ENCODE measurements around the gene GNG14.
A peak's percentile ranks its signal among the peaks of the same experiment; 100 is the strongest.
"Not testable (repeated sequence)": the region's sequence is repeated elsewhere in the genome, so short reads cannot be mapped to it uniquely, and the experiment has no call there.

Gene GNG14

DNA sequence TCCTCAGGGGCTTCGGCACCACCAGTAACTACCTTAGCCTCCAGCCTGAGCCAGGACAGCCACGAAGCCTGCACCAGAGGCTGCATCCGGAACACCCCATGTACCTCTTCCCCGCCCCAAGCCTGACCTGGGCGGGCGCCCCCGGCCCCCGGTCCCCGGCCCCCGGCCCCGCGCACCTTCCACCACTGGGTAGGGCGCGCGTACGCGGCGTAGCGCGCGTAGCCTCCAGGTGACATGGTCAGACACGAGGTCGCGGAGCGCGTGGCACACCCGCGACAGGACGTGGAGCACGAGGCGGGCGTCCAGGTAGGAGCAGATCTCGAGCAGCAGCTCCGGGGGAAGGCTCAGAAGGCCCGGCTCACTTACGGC, 8.2 kb downstream of the GNG14 start:
- H3K27ac ChIP-seq (replicated peaks), result peak overlapping the region; percentile 82
- DNase-seq (ENCODE audit: low read depth in 1 of 2, low spot score in 1 of 2), result no peak

DNA sequence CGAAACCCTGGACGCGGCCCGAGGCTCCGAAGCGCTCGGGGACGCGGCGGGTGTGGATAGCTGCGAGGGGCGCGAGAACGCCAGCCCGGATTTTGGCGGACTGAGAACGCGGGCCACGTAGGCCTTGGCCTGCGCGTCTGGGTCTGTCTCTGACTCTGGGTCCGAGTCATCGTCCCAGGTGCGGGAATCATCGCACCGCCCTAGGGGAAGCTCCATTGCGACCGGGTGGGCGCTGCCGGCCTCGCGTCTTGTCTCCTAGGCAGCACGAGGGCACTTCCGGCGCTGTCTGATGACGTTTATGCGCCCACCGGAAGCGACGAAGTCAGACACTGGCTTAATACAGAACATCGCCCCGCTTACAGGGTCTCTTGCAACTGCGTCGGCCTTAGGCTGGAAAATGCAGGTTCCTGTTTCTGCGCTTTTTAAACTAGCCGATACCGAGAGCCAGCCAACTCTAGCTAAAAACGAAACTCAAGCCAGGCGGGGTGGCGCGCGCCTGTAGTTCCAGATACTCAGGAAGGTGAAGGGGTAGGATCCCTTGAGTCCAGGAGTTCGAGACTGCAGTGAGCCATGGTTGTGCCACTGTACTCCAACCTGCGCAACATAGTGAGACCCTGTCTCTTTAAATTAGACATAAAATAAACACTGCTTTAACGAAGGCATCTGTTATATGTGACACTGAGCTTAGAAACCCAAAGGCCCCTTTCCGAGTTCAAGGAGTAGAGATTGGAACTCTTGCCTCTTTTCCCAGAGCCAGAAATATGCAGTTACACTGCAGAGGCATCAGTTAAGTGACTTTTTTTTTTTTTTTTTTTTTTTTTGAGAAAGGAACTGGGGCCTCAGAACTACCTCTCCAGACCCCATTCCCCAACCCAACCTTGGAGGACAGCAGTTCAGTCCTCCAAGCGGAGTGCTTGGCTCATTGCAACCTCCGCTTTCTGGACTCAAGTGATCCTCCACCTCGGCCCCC, 8.9 kb downstream of the GNG14 start, which contains the start of gene FBXW9:
TSS of gene FBXW9 (minus strand) at position 266 of the 970 bp plus-strand sequence. CDS start at position 216, 50 bp downstream.
- Histone ChIP-seq H3K27me3 (ENCODE audit: insufficient read depth, poor library complexity, severe bottlenecking) (no peaks in the 10 kb centered on the region), H3K27ac (replicated peaks) (peak within 1 kb of the TSS; percentile 82), H3K4me3 (replicated peaks; ENCODE audit: insufficient read depth, low read length) (peak within 1 kb of the TSS; percentile 97)
- TF ChIP-seq, protein P1, sequence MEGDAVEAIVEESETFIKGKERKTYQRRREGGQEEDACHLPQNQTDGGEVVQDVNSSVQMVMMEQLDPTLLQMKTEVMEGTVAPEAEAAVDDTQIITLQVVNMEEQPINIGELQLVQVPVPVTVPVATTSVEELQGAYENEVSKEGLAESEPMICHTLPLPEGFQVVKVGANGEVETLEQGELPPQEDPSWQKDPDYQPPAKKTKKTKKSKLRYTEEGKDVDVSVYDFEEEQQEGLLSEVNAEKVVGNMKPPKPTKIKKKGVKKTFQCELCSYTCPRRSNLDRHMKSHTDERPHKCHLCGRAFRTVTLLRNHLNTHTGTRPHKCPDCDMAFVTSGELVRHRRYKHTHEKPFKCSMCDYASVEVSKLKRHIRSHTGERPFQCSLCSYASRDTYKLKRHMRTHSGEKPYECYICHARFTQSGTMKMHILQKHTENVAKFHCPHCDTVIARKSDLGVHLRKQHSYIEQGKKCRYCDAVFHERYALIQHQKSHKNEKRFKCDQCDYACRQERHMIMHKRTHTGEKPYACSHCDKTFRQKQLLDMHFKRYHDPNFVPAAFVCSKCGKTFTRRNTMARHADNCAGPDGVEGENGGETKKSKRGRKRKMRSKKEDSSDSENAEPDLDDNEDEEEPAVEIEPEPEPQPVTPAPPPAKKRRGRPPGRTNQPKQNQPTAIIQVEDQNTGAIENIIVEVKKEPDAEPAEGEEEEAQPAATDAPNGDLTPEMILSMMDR (IDR thresholded peaks at IDR 0.05; ENCODE audit: insufficient read depth, low read length), result no peak
- TF ChIP-seq, protein P2, sequence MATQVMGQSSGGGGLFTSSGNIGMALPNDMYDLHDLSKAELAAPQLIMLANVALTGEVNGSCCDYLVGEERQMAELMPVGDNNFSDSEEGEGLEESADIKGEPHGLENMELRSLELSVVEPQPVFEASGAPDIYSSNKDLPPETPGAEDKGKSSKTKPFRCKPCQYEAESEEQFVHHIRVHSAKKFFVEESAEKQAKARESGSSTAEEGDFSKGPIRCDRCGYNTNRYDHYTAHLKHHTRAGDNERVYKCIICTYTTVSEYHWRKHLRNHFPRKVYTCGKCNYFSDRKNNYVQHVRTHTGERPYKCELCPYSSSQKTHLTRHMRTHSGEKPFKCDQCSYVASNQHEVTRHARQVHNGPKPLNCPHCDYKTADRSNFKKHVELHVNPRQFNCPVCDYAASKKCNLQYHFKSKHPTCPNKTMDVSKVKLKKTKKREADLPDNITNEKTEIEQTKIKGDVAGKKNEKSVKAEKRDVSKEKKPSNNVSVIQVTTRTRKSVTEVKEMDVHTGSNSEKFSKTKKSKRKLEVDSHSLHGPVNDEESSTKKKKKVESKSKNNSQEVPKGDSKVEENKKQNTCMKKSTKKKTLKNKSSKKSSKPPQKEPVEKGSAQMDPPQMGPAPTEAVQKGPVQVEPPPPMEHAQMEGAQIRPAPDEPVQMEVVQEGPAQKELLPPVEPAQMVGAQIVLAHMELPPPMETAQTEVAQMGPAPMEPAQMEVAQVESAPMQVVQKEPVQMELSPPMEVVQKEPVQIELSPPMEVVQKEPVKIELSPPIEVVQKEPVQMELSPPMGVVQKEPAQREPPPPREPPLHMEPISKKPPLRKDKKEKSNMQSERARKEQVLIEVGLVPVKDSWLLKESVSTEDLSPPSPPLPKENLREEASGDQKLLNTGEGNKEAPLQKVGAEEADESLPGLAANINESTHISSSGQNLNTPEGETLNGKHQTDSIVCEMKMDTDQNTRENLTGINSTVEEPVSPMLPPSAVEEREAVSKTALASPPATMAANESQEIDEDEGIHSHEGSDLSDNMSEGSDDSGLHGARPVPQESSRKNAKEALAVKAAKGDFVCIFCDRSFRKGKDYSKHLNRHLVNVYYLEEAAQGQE (IDR thresholded peaks at IDR 0.05; ENCODE audit: insufficient replicate concordance, low read depth), result no peak
- TF ChIP-seq POLR2AphosphoS5 (IDR thresholded peaks at IDR 0.05; ENCODE audit: low read depth) (peak; percentile 94), GABPA (IDR thresholded peaks at IDR 0.05; ENCODE audit: low read depth) (peak; percentile 93), SPI1 (IDR thresholded peaks at IDR 0.05; ENCODE audit: borderline replicate concordance, low read depth) (peak; percentile 60; the same call in 1 of the 2 replicates)
- peak; percentile 98 for DNase-seq (ENCODE audit: low read depth in 1 of 2, low spot score in 1 of 2)

More for the DNA sequence above, 8.2 kb downstream of the GNG14 start:
- TF ChIP-seq POLR2AphosphoS5 (IDR thresholded peaks at IDR 0.05; ENCODE audit: low read depth) (no peak), SPI1 (IDR thresholded peaks at IDR 0.05; ENCODE audit: borderline replicate concordance, low read depth) (no peak), GABPA (IDR thresholded peaks at IDR 0.05; ENCODE audit: low read depth) (no peak)
- TF ChIP-seq, protein P1 (IDR thresholded peaks at IDR 0.05; ENCODE audit: insufficient read depth, low read length), result no peak
- TF ChIP-seq, protein P2 (IDR thresholded peaks at IDR 0.05; ENCODE audit: insufficient replicate concordance, low read depth), result no peak
- H3K4me3 ChIP-seq (replicated peaks; ENCODE audit: insufficient read depth, low read length), result peak overlapping the region; percentile 97
- no peaks in the 10 kb centered on the region for H3K27me3 ChIP-seq (ENCODE audit: insufficient read depth, poor library complexity, severe bottlenecking)

DNA sequence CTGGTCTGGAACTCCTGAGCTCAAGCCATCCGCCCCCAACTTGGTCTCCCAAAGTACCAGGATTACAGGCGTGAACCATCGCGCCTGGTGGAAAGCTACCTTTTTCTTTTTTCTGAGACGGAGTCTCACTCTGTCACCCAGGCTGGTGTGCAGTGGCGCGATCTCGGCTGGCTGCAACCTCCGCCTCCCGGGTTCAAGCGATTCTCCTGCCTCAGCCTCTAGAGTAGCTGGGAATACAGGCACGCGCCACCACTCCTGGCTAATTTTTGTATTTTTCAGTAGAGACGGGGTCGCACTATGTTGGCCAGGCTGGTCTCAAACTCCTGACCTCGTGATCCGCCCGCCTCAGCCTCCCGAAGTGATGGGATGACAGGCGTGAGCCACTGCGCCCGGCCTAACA, 9.6 kb downstream of the GNG14 start:
- DNase-seq (ENCODE audit: low read depth in 1 of 2, low spot score in 1 of 2); H3K27me3 ChIP-seq (ENCODE audit: insufficient read depth, poor library complexity, severe bottlenecking): not testable (repeated sequence)
- Histone ChIP-seq H3K4me3 (replicated peaks; ENCODE audit: insufficient read depth, low read length) (peak overlapping the region; percentile 97), H3K27ac (replicated peaks) (peak overlapping the region; percentile 82)

DNA sequence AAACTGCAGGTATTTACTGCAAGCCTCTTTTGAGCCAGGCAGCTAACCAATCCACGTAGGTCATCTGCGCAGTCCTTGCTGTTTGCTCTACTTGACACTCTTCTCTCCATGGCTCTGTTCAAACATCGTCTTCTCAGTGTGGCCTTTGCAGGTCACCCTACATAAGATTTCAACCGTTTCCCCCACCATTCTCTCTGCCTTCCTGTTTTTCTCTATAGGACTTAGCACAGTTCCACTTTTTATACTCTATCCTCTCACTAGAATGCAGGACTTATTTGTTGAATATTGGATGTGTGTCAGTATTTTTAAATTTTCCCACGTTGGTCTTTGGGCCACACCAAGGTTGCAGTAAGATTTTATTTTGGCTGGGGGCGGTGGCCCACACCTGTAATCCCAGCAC, 10.3 kb downstream of the GNG14 start:
- peak in 1 of 2 experiments; percentile 37 for DNase-seq (ENCODE audit: low read depth in 1 of 2, low spot score in 1 of 2)
- H3K27ac ChIP-seq (replicated peaks), result peak overlapping the region; percentile 82
- no peak overlapping the region for H3K4me3 ChIP-seq (replicated peaks; ENCODE audit: insufficient read depth, low read length)
- peak; percentile 90 for TF ChIP-seq SPI1 (IDR thresholded peaks at IDR 0.05; ENCODE audit: borderline replicate concordance, low read depth)
- TF ChIP-seq, protein P1 (IDR thresholded peaks at IDR 0.05; ENCODE audit: insufficient read depth, low read length), result no peak
- no peaks in the 10 kb centered on the region for H3K27me3 ChIP-seq (ENCODE audit: insufficient read depth, poor library complexity, severe bottlenecking)

All from HL-60 (cell line).